Measurements from ENCODE around the gene GSTA4.

DNA sequence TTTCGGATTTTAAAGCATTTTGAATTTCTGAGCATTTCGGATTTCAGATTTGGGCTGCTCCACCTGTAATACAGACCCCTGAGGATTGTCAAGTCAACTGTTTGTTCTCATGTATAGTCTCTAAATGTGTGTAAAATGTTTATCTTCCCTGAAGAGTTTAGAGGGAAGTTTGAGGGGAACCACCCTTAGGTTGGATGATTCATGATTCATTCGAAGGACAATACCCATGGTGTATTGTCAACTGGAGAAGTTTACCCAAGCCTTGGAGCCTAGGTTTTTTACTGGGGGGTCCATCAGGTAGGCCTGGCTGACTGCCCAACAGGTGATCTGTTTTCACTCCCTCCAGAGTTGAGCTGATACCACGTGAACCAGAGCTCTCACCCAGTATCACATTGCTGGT lies 18.9 kb downstream of the GSTA4 start:
- no peak for TF ChIP-seq CTCF (IDR thresholded peaks at IDR 0.05)
- TF ChIP-seq EP300 (IDR thresholded peaks at IDR 0.05) = no peak
